Endothelial cell of umbilical vein (primary cell): ENCODE measurements around the gene RRP36. TPM values are rescaled to one million over a fixed set of nuclear protein-coding genes. Genes with fewer than 3 reads are reported as not detected.

ENCODE experiments used
- BruUV-seq: library from RNA; stranded (reverse); fragments of 400-500 nt; replicated peaks from 2 replicates; lab custom pipeline; 2021; lab: Mats Ljungman, UMichigan
- CTCF ChIA-PET: fragments of 300-600, 350-600 bp; sonication (Branson Sonifier 250); formaldehyde crosslinking; loops from one replicate; lab custom pipeline; 2021; ENCODE audit warnings: antibody characterized with exemption, inconsistent platforms; lab: Charles Lee
- POLR2A ChIA-PET: fragments of 300-600, 350-600 bp; sonication (Branson Sonifier 250); formaldehyde crosslinking; loops from one replicate; lab custom pipeline; 2021; ENCODE audit warnings: antibody characterized with exemption, inconsistent platforms; lab: Charles Lee
- DNase-seq: peaks from one replicate; pipeline ENCODE4 v3.0.0-alpha.2; 2011; ENCODE audit warnings: low read depth, low spot score
- FAIRE-seq: peaks from 2 replicates; lab custom pipeline; 2011; peaks lifted over from hg19 to GRCh38; lab: Jason Lieb, UNC
- H2AFZ ChIP-seq: 2 replicates; pipeline ENCODE4 v1.6.0; 2012; ENCODE audit warnings: low read depth, low read length, control low read depth, inconsistent platforms
- H3K27ac ChIP-seq: 2 replicates; pipeline ENCODE4 v1.5.1; 2011; ENCODE audit warnings: low read depth, mild to moderate bottlenecking, control low read depth, low read length, moderate library complexity; ENCODE audit not compliant: insufficient read depth
- H3K27me3 ChIP-seq, 2 experiments: 2 replicates each; pipeline versions ENCODE4 v1.6.0 to v1.6.1; 2011; ENCODE audit warnings: low read length in 2 of 2, mixed read lengths in 1 of 2; ENCODE audit not compliant: control insufficient read depth in 2 of 2, insufficient read depth in 2 of 2
- H3K36me3 ChIP-seq, 2 experiments: 2 replicates in 1 of 2; 3 replicates in 1 of 2; pipeline ENCODE4 v1.5.1; 2011; ENCODE audit warnings: low read length in 2 of 2, mild to moderate bottlenecking in 1 of 2, moderate library complexity in 1 of 2; ENCODE audit not compliant: control insufficient read depth in 2 of 2, insufficient read depth in 2 of 2; ENCODE audit errors: extremely low read depth in 1 of 2
- H3K4me1 ChIP-seq: 3 replicates; pipeline ENCODE4 v1.5.1; 2011; ENCODE audit warnings: mild to moderate bottlenecking, low read length; ENCODE audit not compliant: control insufficient read depth, insufficient read depth; ENCODE audit errors: extremely low read depth
- H3K4me2 ChIP-seq: 2 replicates; pipeline ENCODE4 v1.6.1; 2011; ENCODE audit warnings: low read length, control low read depth, mixed read lengths; ENCODE audit not compliant: insufficient read depth
- H3K4me3 ChIP-seq, 3 experiments: fragments of 200-600 bp in 1 of 3; sonication (generic), shearing (Covaris generic) in 1 of 3; replicated peaks in 1 of 3; 2 replicates each; pipeline ENCODE4 v1.5.1; 2011 to 2016; ENCODE audit warnings: control low read depth in 3 of 3, low read length in 3 of 3, mild to moderate bottlenecking in 2 of 3, inconsistent platforms in 1 of 3, low read depth in 1 of 3, moderate library complexity in 1 of 3; ENCODE audit not compliant: insufficient read depth in 1 of 3
- H3K79me2 ChIP-seq: 2 replicates; pipeline ENCODE4 v1.6.0; 2012; ENCODE audit warnings: low read length, inconsistent platforms; ENCODE audit not compliant: control insufficient read depth, insufficient read depth
- H3K9ac ChIP-seq: replicated peaks from 2 replicates; pipeline ENCODE3; 2011; ENCODE audit warnings: low read length, control low read depth; ENCODE audit not compliant: insufficient read depth; ENCODE audit errors: extremely low read depth
- H3K9me1 ChIP-seq: replicated peaks from 3 replicates; pipeline ENCODE4 v1.6.0; 2011; ENCODE audit warnings: mild to moderate bottlenecking, low read length; ENCODE audit not compliant: control insufficient read depth, insufficient read depth; ENCODE audit errors: extremely low read depth
- H3K9me3 ChIP-seq: replicated peaks from 2 replicates; pipeline ENCODE4 v1.5.1; 2012; ENCODE audit warnings: low read length, inconsistent platforms; ENCODE audit not compliant: control insufficient read depth, insufficient read depth
- H4K20me1 ChIP-seq: replicated peaks from 2 replicates; pipeline ENCODE3; 2011; ENCODE audit warnings: mild to moderate bottlenecking, low read length; ENCODE audit not compliant: control insufficient read depth, insufficient read depth; ENCODE audit errors: extremely low read depth
- EZH2 ChIP-seq: IDR thresholded peaks from 2 replicates; pipeline ENCODE4 v1.6.1; 2012; ENCODE audit warnings: borderline replicate concordance, low read depth, mild to moderate bottlenecking, moderate library complexity, low read length, inconsistent platforms; ENCODE audit not compliant: severe bottlenecking
- FOS ChIP-seq: IDR thresholded peaks from 2 replicates; pipeline ENCODE4 v1.6.1; 2011; ENCODE audit warnings: mild to moderate bottlenecking, low read length, moderate library complexity, borderline replicate concordance; ENCODE audit not compliant: insufficient read depth
- GATA2 ChIP-seq: IDR thresholded peaks from 2 replicates; pipeline ENCODE4 v1.7.0; 2011; ENCODE audit warnings: low read depth, mild to moderate bottlenecking, moderate library complexity, mixed read lengths, low read length; ENCODE audit not compliant: insufficient read length, insufficient read depth
- JUN ChIP-seq: IDR thresholded peaks from 2 replicates; pipeline ENCODE4 v1.6.1; 2011; ENCODE audit warnings: borderline replicate concordance, low read depth; ENCODE audit not compliant: insufficient read length, insufficient read depth
- MYC ChIP-seq: IDR thresholded peaks from one replicate; pipeline ENCODE4 v1.6.1; 2011; ENCODE audit warnings: mild to moderate bottlenecking, low read depth, low read length
- POLR2A ChIP-seq: IDR thresholded peaks from 2 replicates; pipeline ENCODE4 v1.6.1; 2012; ENCODE audit warnings: low read depth, mild to moderate bottlenecking, control low read depth, low read length
- POLR2AphosphoS5 ChIP-seq: IDR thresholded peaks from 2 replicates; pipeline ENCODE4 v1.6.1; 2012; ENCODE audit warnings: low read depth, mild to moderate bottlenecking, control low read depth, low read length, moderate library complexity; ENCODE audit not compliant: insufficient read depth
- dilution Hi-C: fragments of 300-500 bp; cut with MboI; formaldehyde crosslinking; loops from one replicate; pipeline ENCODE4 v1.15.0; 2019; ENCODE audit warnings: low sequenced_read_pairs; ENCODE audit not compliant: extremely low pct_ligation_motif_present
- intact Hi-C: fragments of 100-400 bp; cut with micrococcal nuclease; formaldehyde crosslinking; loops from one replicate; pipeline ENCODE4 v1.10.0; 2022
- polyA plus RNA-seq, 4 experiments: library from polyadenylated mRNA; depleted of rRNA in 3 of 4; stranded (reverse) in 3 of 4; unstranded in 1 of 4; fragments of >200 nt; gene quantifications; 2 replicates each; pipeline versions ENCODE4 v1.2.1 to v1.2.3, GENCODE V29; 2011 to 2012; ENCODE audit warnings: missing spikeins in 1 of 4
- total RNA-seq: library from RNA; stranded (reverse); gene quantifications from 2 replicates; pipeline ENCODE4 v1.2.3, GENCODE V29; 2021
- TF ChIP-seq, protein P1 (sequence below), 2 donors: IDR thresholded peaks; 1 replicate in 1 of 2; 2 replicates in 1 of 2; pipeline ENCODE4 v1.5.1; 2011; ENCODE audit warnings: low read length in 2 of 2, mild to moderate bottlenecking in 2 of 2, moderate library complexity in 2 of 2, control low read depth in 1 of 2, inconsistent platforms in 1 of 2, low read depth in 1 of 2; ENCODE audit not compliant: insufficient read depth in 1 of 2; ENCODE audit errors: extremely low read depth in 1 of 2
- TF ChIP-seq, protein P2 (sequence below): IDR thresholded peaks from 2 replicates; pipeline ENCODE4 v1.6.1; 2011; ENCODE audit not compliant: insufficient read depth, insufficient read length

The RRP36 gene
- total and polyA plus RNA-seq, 2 donors (not counting 3 experiments of a cell fraction or from before 2014, with no cell fraction given), result 40.2 to 103 TPM

DNA sequence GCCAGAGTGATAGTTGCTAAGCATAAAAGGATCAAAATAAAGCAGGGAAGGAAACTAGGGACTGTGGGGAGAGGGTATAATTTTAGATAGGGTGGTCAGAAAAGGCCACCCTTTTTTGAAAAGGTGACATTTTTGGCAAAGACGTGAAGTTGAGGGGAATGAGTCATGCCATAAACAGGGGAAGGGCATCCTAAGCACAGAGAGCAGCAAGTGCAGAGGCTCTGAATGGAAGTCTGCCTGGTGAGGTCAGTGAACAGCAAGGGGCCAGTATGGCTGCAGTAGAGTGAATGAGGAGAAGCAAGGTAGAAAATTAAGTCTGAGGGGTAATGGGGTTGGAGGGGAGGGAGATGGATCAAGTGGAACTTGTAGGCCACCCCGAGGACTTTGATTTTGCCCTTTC, 40.4 kb downstream of the RRP36 start:
- no peak overlapping the region for H3K4me2 ChIP-seq
- peaks cover 15% of the 10 kb centered on the region for H3K4me1 ChIP-seq
- H3K9ac ChIP-seq, result no peak overlapping the region
- peaks cover 12% of the 10 kb centered on the region for H3K79me2 ChIP-seq
- FAIRE-seq (no peak), DNase-seq (no peak)
- CTCF ChIA-PET, result interaction anchor here (1.8 kb wide), 1 partner anchor 82 kb away, joined by 7 read pairs; no protein-coding TSS in a partner anchor
- no peaks in the 10 kb centered on the region for H3K9me1 ChIP-seq
- BruUV-seq, result no TSS peak
- POLR2A ChIA-PET, result no interaction called here
- H3K9me3 ChIP-seq, result no peaks in the 10 kb centered on the region
- intact Hi-C loops (no loop called here), dilution Hi-C loops (no loop called here)
- no peak overlapping the region for H3K4me3 ChIP-seq
- H3K36me3 ChIP-seq, result peaks cover 0 to 4% of the 10 kb centered on the region in 2 experiments
- no peak for TF ChIP-seq POLR2A
- TF ChIP-seq, protein P1, sequence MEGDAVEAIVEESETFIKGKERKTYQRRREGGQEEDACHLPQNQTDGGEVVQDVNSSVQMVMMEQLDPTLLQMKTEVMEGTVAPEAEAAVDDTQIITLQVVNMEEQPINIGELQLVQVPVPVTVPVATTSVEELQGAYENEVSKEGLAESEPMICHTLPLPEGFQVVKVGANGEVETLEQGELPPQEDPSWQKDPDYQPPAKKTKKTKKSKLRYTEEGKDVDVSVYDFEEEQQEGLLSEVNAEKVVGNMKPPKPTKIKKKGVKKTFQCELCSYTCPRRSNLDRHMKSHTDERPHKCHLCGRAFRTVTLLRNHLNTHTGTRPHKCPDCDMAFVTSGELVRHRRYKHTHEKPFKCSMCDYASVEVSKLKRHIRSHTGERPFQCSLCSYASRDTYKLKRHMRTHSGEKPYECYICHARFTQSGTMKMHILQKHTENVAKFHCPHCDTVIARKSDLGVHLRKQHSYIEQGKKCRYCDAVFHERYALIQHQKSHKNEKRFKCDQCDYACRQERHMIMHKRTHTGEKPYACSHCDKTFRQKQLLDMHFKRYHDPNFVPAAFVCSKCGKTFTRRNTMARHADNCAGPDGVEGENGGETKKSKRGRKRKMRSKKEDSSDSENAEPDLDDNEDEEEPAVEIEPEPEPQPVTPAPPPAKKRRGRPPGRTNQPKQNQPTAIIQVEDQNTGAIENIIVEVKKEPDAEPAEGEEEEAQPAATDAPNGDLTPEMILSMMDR (IDR thresholded peaks at IDR 0.05; ENCODE audit: extremely low read depth in 1 of 2, insufficient read depth in 1 of 2, low read depth in 1 of 2, low read length in 2 of 2), result no peak
- TF ChIP-seq JUN, result no peak
- TF ChIP-seq, protein P2, sequence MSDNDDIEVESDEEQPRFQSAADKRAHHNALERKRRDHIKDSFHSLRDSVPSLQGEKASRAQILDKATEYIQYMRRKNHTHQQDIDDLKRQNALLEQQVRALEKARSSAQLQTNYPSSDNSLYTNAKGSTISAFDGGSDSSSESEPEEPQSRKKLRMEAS, result no peak
- TF ChIP-seq FOS, result no peak
- no peak for TF ChIP-seq MYC
- no peak for TF ChIP-seq EZH2
- no peak for TF ChIP-seq POLR2AphosphoS5
- TF ChIP-seq GATA2, result no peak
- H2AFZ ChIP-seq, result no peak overlapping the region
- H3K27me3 ChIP-seq, result no peaks in the 10 kb centered on the region
- no peaks in the 10 kb centered on the region for H4K20me1 ChIP-seq
- no peak overlapping the region for H3K27ac ChIP-seq
